Fibroblast of skin of scalp (primary cell): Measurements from ENCODE around the gene TAX1BP1.
"Not testable (repeated sequence)": the region's sequence is repeated elsewhere in the genome, so short reads cannot be mapped to it uniquely, and the experiment has no call there.

Source experiments
- DNase-seq: peaks from one replicate; pipeline ENCODE4 v3.0.0-alpha.2; 2013

Gene TAX1BP1

GRCh38 chr7:27846388-27846787 is 106.4 kb downstream of the TAX1BP1 start:
- DNase-seq: no peak

- DNase-seq: no peak
Observed at GRCh38 chr7:27850531-27850930, 110.6 kb downstream of the TAX1BP1 start.

- not testable (repeated sequence) for DNase-seq
Observed at GRCh38 chr7:27856703-27857485, 116.9 kb downstream of the TAX1BP1 start.

GRCh38 chr7:27860800-27861199 is 120.8 kb downstream of the TAX1BP1 start:
- no peak for DNase-seq

GRCh38 chr7:27861747-27862146 is 121.8 kb downstream of the TAX1BP1 start:
- no peak for DNase-seq

- no peak for DNase-seq
Observed at GRCh38 chr7:27863880-27864279, 123.9 kb downstream of the TAX1BP1 start.

GRCh38 chr7:27866256-27866655 is 126.3 kb downstream of the TAX1BP1 start:
- no peak for DNase-seq

GRCh38 chr7:27866828-27867672 is 127.1 kb downstream of the TAX1BP1 start:
- DNase-seq: no peak

GRCh38 chr7:27868131-27868550 is 128.2 kb downstream of the TAX1BP1 start:
- peak; percentile 34 for DNase-seq

GRCh38 chr7:27869056-27869455 is 129.1 kb downstream of the TAX1BP1 start:
- no peak for DNase-seq

GRCh38 chr7:27870595-27870994 is 130.6 kb downstream of the TAX1BP1 start:
- no peak for DNase-seq

- no peak for DNase-seq
Observed at GRCh38 chr7:27871086-27871485, 131.1 kb downstream of the TAX1BP1 start.

GRCh38 chr7:27871866-27872265 is 131.9 kb downstream of the TAX1BP1 start:
- no peak for DNase-seq

GRCh38 chr7:27872356-27873275 is 132.7 kb downstream of the TAX1BP1 start:
- DNase-seq: peak; percentile 35

- DNase-seq: peak; percentile 68
Observed at GRCh38 chr7:27873981-27874957, 134.3 kb downstream of the TAX1BP1 start.

- DNase-seq: no peak
Observed at GRCh38 chr7:27875061-27875460, 135.1 kb downstream of the TAX1BP1 start.

GRCh38 chr7:27875832-27876231 is 135.9 kb downstream of the TAX1BP1 start:
- DNase-seq: no peak

GRCh38 chr7:27876756-27877155 is 136.8 kb downstream of the TAX1BP1 start:
- no peak for DNase-seq
